ENCODE results near the gene GAS1. TPM values are rescaled to one million over a fixed set of nuclear protein-coding genes. Genes with fewer than 3 reads are reported as not detected.
A peak's percentile ranks its signal among the peaks of the same experiment; 100 is the strongest.

Gene GAS1
- total RNA-seq, 1 experiment from 2014 or later, result 57.5 TPM

GRCh38 chr9:86993830-86994229, 46.5 kb upstream of the GAS1 start:
- H3K27me3 ChIP-seq (replicated peaks; ENCODE audit: insufficient read depth, low read depth, low read length, poor library complexity), result no peaks in the 10 kb centered on the region
- DNase-seq (ENCODE audit: low spot score), result no peak
- intact Hi-C loops (cut with micrococcal nuclease; ENCODE audit: unreplicated experiment), result no loop called here
- BruUV-seq (replicated peaks), result no TSS peak
- CTCF ChIA-PET, result no interaction called here
- H3K4me3 ChIP-seq (ENCODE audit: low read depth, low read length, poor library complexity, severe bottlenecking), result peak overlapping the region; percentile 8
- no peak overlapping the region for H3K27ac ChIP-seq (ENCODE audit: low read depth, low read length, poor library complexity, severe bottlenecking)
- peaks cover 18% of the 10 kb centered on the region for H3K4me1 ChIP-seq (ENCODE audit: insufficient read depth, low read length, poor library complexity, severe bottlenecking)
- H3K9me3 ChIP-seq (ENCODE audit: low read depth, low read length, poor library complexity, severe bottlenecking), result no peaks in the 10 kb centered on the region
- POLR2A ChIA-PET (ENCODE audit: low non-redundant PET), result no interaction called here
- H3K36me3 ChIP-seq (ENCODE audit: insufficient read depth, low read length, poor library complexity, severe bottlenecking), result no peaks in the 10 kb centered on the region
- no peak for TF ChIP-seq EZH2 (IDR thresholded peaks at IDR 0.05; ENCODE audit: borderline replicate concordance, low read depth, low read length, poor library complexity, severe bottlenecking)
- TF ChIP-seq CTCF (conservative IDR thresholded peaks at IDR 0.05; ENCODE audit: low read depth, low read length), result no peak

- DNase-seq (ENCODE audit: low spot score), result no peak
- Histone ChIP-seq H3K4me1 (ENCODE audit: insufficient read depth, low read length, poor library complexity, severe bottlenecking) (peaks cover 18% of the 10 kb centered on the region), H3K9me3 (ENCODE audit: low read depth, low read length, poor library complexity, severe bottlenecking) (no peaks in the 10 kb centered on the region), H3K36me3 (ENCODE audit: insufficient read depth, low read length, poor library complexity, severe bottlenecking) (no peaks in the 10 kb centered on the region), H3K27me3 (replicated peaks; ENCODE audit: insufficient read depth, low read depth, low read length, poor library complexity) (no peaks in the 10 kb centered on the region), H3K27ac (ENCODE audit: low read depth, low read length, poor library complexity, severe bottlenecking) (no peak overlapping the region), H3K4me3 (ENCODE audit: low read depth, low read length, poor library complexity, severe bottlenecking) (no peak overlapping the region)
- ChIA-PET CTCF (no interaction called here), POLR2A (ENCODE audit: low non-redundant PET) (no interaction called here)
- intact Hi-C loops (cut with micrococcal nuclease; ENCODE audit: unreplicated experiment), result no loop called here
- TF ChIP-seq CTCF (conservative IDR thresholded peaks at IDR 0.05; ENCODE audit: low read depth, low read length) (no peak), EZH2 (IDR thresholded peaks at IDR 0.05; ENCODE audit: borderline replicate concordance, low read depth, low read length, poor library complexity, severe bottlenecking) (no peak)
- no TSS peak for BruUV-seq (replicated peaks)
These were observed 43.8 kb upstream of the GAS1 start for GRCh38 chr9:86991077-86991476.

- Histone ChIP-seq H3K4me1 (ENCODE audit: insufficient read depth, low read length, poor library complexity, severe bottlenecking) (peaks cover 24% of the 10 kb centered on the region), H3K36me3 (ENCODE audit: insufficient read depth, low read length, poor library complexity, severe bottlenecking) (no peaks in the 10 kb centered on the region), H3K27me3 (replicated peaks; ENCODE audit: insufficient read depth, low read depth, low read length, poor library complexity) (no peaks in the 10 kb centered on the region), H3K9me3 (ENCODE audit: low read depth, low read length, poor library complexity, severe bottlenecking) (no peaks in the 10 kb centered on the region), H3K4me3 (ENCODE audit: low read depth, low read length, poor library complexity, severe bottlenecking) (no peak overlapping the region), H3K27ac (ENCODE audit: low read depth, low read length, poor library complexity, severe bottlenecking) (no peak overlapping the region)
- DNase-seq (ENCODE audit: low spot score), result no peak
- no TSS peak for BruUV-seq (replicated peaks)
- POLR2A ChIA-PET (ENCODE audit: low non-redundant PET), result no interaction called here
- TF ChIP-seq EZH2 (IDR thresholded peaks at IDR 0.05; ENCODE audit: borderline replicate concordance, low read depth, low read length, poor library complexity, severe bottlenecking) (no peak), CTCF (conservative IDR thresholded peaks at IDR 0.05; ENCODE audit: low read depth, low read length) (no peak)
- intact Hi-C loops (cut with micrococcal nuclease; ENCODE audit: unreplicated experiment), result no loop called here
- CTCF ChIA-PET, result no interaction called here
These were observed 43.0 kb upstream of the GAS1 start for GRCh38 chr9:86990290-86990689.
